ENCODE measurements around the gene LAMA4. TPM values are rescaled to one million over a fixed set of nuclear protein-coding genes. Genes with fewer than 3 reads are reported as not detected.
A peak's percentile ranks its signal among the peaks of the same experiment; 100 is the strongest.

LAMA4 gene
- total RNA-seq, 1 experiment from 2014 or later, result 1.1 TPM

- DNase-seq, result no peak
- Mint-ChIP-seq H3K9me3 (peaks cover 0 to 5% of the 10 kb centered on the region in 2 experiments; a peak in 3 of 5 replicates), H3K4me3 (no peak overlapping the region), H3K4me1 (peaks cover 37 to 42% of the 10 kb centered on the region in 2 experiments), H3K36me3 (ENCODE audit: insufficient read depth in 1 of 3, low read depth in 3 of 3) (no peaks in the 10 kb centered on the region), H3K27ac (peak overlapping the region in 1 of 3 experiments; percentile 24; a peak in 1 of 7 replicates), H3K27me3 (ENCODE audit: low read depth) (no peaks in the 10 kb centered on the region)
- H3K79me2 ChIP-seq (ENCODE audit: insufficient read depth, low read length), result no peaks in the 10 kb centered on the region
- no peaks in the 10 kb centered on the region for H3K9me3 ChIP-seq (ENCODE audit: control insufficient read depth, low read depth, low read length)
- no peaks in the 10 kb centered on the region for H3K27me3 ChIP-seq (ENCODE audit: insufficient read depth, low read length)
- no peak overlapping the region for H2BK120ac ChIP-seq (ENCODE audit: low read depth, low read length, poor library complexity, severe bottlenecking)
- H4K8ac ChIP-seq (replicated peaks; ENCODE audit: insufficient read length, low read depth, low read length), result no peak overlapping the region
- H2BK20ac ChIP-seq (ENCODE audit: low read depth, low read length, poor library complexity, severe bottlenecking), result no peak overlapping the region
- H3K14ac ChIP-seq (ENCODE audit: insufficient read depth, low read length), result no peak overlapping the region
- H2BK5ac ChIP-seq (ENCODE audit: insufficient read length, low read length), result no peak overlapping the region
- H4K91ac ChIP-seq (ENCODE audit: insufficient read length, low read depth, low read length), result no peak overlapping the region
- H3K4me2 ChIP-seq (ENCODE audit: insufficient read depth, insufficient read length, low read length), result no peak overlapping the region
- H2BK12ac ChIP-seq (ENCODE audit: insufficient read length, low read depth, low read length), result no peak overlapping the region
- H3K23ac ChIP-seq (ENCODE audit: insufficient read length, low read depth, low read length), result no peak overlapping the region
- H2AK5ac ChIP-seq (ENCODE audit: insufficient read length, low read length), result no peak overlapping the region
- no peaks in the 10 kb centered on the region for H3K79me1 ChIP-seq (ENCODE audit: insufficient read depth, low read depth, low read length, poor library complexity, severe bottlenecking)
- H3K23me2 ChIP-seq (ENCODE audit: insufficient read length, low read depth, low read length, poor library complexity, severe bottlenecking), result no peaks in the 10 kb centered on the region
- no peak overlapping the region for H3K56ac ChIP-seq (ENCODE audit: insufficient read length, low read depth, low read length)
- H3K9ac ChIP-seq (ENCODE audit: extremely low read depth, insufficient read length, low read length), result no peak overlapping the region
- no peak overlapping the region for H3T11ph ChIP-seq (ENCODE audit: low read length)
- H3K27ac ChIP-seq (ENCODE audit: insufficient read length, low read depth, low read length), result no peak overlapping the region
- TF ChIP-seq, protein P1, sequence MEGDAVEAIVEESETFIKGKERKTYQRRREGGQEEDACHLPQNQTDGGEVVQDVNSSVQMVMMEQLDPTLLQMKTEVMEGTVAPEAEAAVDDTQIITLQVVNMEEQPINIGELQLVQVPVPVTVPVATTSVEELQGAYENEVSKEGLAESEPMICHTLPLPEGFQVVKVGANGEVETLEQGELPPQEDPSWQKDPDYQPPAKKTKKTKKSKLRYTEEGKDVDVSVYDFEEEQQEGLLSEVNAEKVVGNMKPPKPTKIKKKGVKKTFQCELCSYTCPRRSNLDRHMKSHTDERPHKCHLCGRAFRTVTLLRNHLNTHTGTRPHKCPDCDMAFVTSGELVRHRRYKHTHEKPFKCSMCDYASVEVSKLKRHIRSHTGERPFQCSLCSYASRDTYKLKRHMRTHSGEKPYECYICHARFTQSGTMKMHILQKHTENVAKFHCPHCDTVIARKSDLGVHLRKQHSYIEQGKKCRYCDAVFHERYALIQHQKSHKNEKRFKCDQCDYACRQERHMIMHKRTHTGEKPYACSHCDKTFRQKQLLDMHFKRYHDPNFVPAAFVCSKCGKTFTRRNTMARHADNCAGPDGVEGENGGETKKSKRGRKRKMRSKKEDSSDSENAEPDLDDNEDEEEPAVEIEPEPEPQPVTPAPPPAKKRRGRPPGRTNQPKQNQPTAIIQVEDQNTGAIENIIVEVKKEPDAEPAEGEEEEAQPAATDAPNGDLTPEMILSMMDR (conservative IDR thresholded peaks at IDR 0.05), result no peak
- H3K4ac ChIP-seq (ENCODE audit: low read depth, low read length), result no peak overlapping the region
- H4K20me1 ChIP-seq (ENCODE audit: control insufficient read depth, insufficient read depth, insufficient read length), result no peaks in the 10 kb centered on the region
- no peak overlapping the region for H4K5ac ChIP-seq (ENCODE audit: insufficient read length, low read depth, low read length)
- no peak overlapping the region for H2BK15ac ChIP-seq (ENCODE audit: low read depth, low read length)
- peaks cover 12% of the 10 kb centered on the region; the same call in 1 of the 2 replicates for H3K4me1 ChIP-seq (ENCODE audit: insufficient read depth, low read length)
- no peak overlapping the region for H3K18ac ChIP-seq (ENCODE audit: insufficient read length, low read depth, low read length)
- H2AFZ ChIP-seq (ENCODE audit: low read length), result no peak overlapping the region
These were observed 48.3 kb downstream of the LAMA4 start for GRCh38 chr6:112206110-112206458.
